Neural progenitor cell (in vitro differentiated cells): ENCODE results near the gene ANAPC15. TPM values are rescaled to one million over a fixed set of nuclear protein-coding genes. Genes with fewer than 3 reads are reported as not detected.

Source experiments
- DNase-seq: peaks from one replicate; pipeline ENCODE4 v3.0.0-alpha.2; 2016; ENCODE audit warnings: low spot score
- H2AFZ ChIP-seq: fragments of 200-600 bp; sonication (generic); replicated peaks from 2 replicates; pipeline ENCODE4 v1.6.1; 2016; ENCODE audit warnings: antibody characterized with exemption
- H3F3A ChIP-seq: fragments of 200-600 bp; sonication (generic); 2 replicates; pipeline ENCODE4 v1.6.1; 2016; ENCODE audit warnings: antibody characterized with exemption, low read depth
- H3K27ac ChIP-seq: fragments of 200-600 bp; sonication (generic); 2 replicates; pipeline ENCODE4 v1.5.1; 2016; ENCODE audit warnings: mild to moderate bottlenecking
- H3K27me3 ChIP-seq: fragments of 200-600 bp; sonication (generic); 2 replicates; pipeline ENCODE4 v1.6.1; 2016; ENCODE audit warnings: mild to moderate bottlenecking, moderate library complexity
- H3K36me3 ChIP-seq: fragments of 200-600 bp; sonication (generic); 2 replicates; pipeline ENCODE4 v1.5.1; 2016
- H3K4me1 ChIP-seq: fragments of 200-600 bp; sonication (generic); 2 replicates; pipeline ENCODE4 v1.6.1; 2016; ENCODE audit warnings: mixed run types
- H3K4me2 ChIP-seq: fragments of 200-600 bp; sonication (generic); 2 replicates; pipeline ENCODE4 v1.6.1; 2016
- H3K4me3 ChIP-seq: fragments of 200-600 bp; sonication (generic); 2 replicates; pipeline ENCODE4 v1.5.1; 2016
- H3K79me2 ChIP-seq: fragments of 200-600 bp; sonication (generic); 2 replicates; pipeline ENCODE4 v1.6.1; 2016; ENCODE audit warnings: low read depth
- H3K9ac ChIP-seq: fragments of 200-600 bp; sonication (generic); 2 replicates; pipeline ENCODE4 v1.6.1; 2016
- H3K9me3 ChIP-seq: fragments of 200-600 bp; sonication (generic); 2 replicates; pipeline ENCODE4 v1.5.1; 2016; ENCODE audit warnings: low read depth
- H4K20me1 ChIP-seq: fragments of 200-600 bp; sonication (generic); 2 replicates; pipeline ENCODE4 v1.6.1; 2016; ENCODE audit warnings: low read depth
- H3K27ac Mint-ChIP-seq: 3 replicates; pipeline ENCODE4 v1.8.0; 2021; ENCODE audit warnings: mixed read lengths
- H3K27me3 Mint-ChIP-seq: 2 replicates; pipeline ENCODE4 v1.8.0; 2022; ENCODE audit warnings: low read depth, mild to moderate bottlenecking, inconsistent platforms, moderate library complexity, mixed read lengths; ENCODE audit not compliant: insufficient read depth
- H3K36me3 Mint-ChIP-seq: 3 replicates; pipeline ENCODE4 v1.8.0; 2021; ENCODE audit warnings: mixed read lengths
- H3K4me1 Mint-ChIP-seq: 3 replicates; pipeline ENCODE4 v1.8.0; 2021; ENCODE audit warnings: mixed read lengths
- H3K4me3 Mint-ChIP-seq: 3 replicates; pipeline ENCODE4 v1.8.0; 2021; ENCODE audit warnings: mild to moderate bottlenecking, moderate library complexity, mixed read lengths
- H3K9me3 Mint-ChIP-seq: 3 replicates; pipeline ENCODE4 v1.8.0; 2020; ENCODE audit warnings: mixed read lengths
- EZH2 ChIP-seq: fragments of 200-600 bp; sonication (generic); IDR thresholded peaks from 2 replicates; pipeline ENCODE4 v1.6.1; 2017; ENCODE audit warnings: antibody characterized with exemption, mild to moderate bottlenecking, moderate library complexity
- EZH2phosphoT487 ChIP-seq: fragments of 200-600 bp; sonication (generic); IDR thresholded peaks from 2 replicates; pipeline ENCODE4 v1.6.1; 2017; ENCODE audit warnings: antibody characterized with exemption
- total RNA-seq: library from RNA; depleted of rRNA; stranded (reverse); fragments of >200 nt; gene quantifications from 2 replicates; pipeline ENCODE4 v1.2.3, GENCODE V29; 2015; ENCODE audit warnings: low replicate concordance
- TF ChIP-seq, protein P1 (sequence below): fragments of 200-600 bp; sonication (generic); IDR thresholded peaks from 2 replicates; pipeline ENCODE4 v1.5.1; 2017; ENCODE audit warnings: antibody characterized with exemption, mild to moderate bottlenecking

Gene ANAPC15
- total RNA-seq, 1 donor from 2014 or later: 45.6 TPM

DNA sequence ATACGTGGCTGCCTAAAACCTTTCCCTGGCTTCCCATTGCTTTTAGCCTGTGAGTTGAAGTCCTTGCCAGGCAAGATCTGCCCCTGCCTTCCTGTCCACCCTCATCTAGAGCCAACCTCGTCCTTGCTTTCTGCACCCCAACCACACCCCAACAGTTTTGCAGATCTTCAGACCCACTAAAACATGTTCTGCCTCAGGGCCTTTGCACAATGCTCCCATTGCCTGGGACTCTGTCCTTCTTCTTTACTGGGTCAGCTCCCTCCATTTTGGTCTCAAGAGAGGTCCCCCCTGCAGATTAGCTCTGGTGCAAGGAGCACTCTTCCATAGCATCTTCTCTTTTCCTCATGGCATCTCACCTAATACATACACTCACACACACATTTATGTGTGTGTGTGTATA, 8.4 kb upstream of the ANAPC15 start:
- no peak overlapping the region for H3K9ac ChIP-seq
- peaks cover 4% of the 10 kb centered on the region for H3K27me3 Mint-ChIP-seq
- no peaks in the 10 kb centered on the region for H3K36me3 ChIP-seq
- no peak overlapping the region for H2AFZ ChIP-seq
- no peak overlapping the region for H3K27ac Mint-ChIP-seq
- no peaks in the 10 kb centered on the region for H3K79me2 ChIP-seq
- H3K9me3 Mint-ChIP-seq: no peaks in the 10 kb centered on the region
- no peak overlapping the region for H3K4me3 ChIP-seq
- no peak overlapping the region for H3K4me2 ChIP-seq
- H3K4me1 Mint-ChIP-seq: no peaks in the 10 kb centered on the region
- no peak overlapping the region for H3K4me3 Mint-ChIP-seq
- no peak for DNase-seq
- H3K27ac ChIP-seq: no peak overlapping the region
- H3K9me3 ChIP-seq: no peaks in the 10 kb centered on the region
- no peaks in the 10 kb centered on the region for H3K36me3 Mint-ChIP-seq
- H3K27me3 ChIP-seq: peaks cover 18% of the 10 kb centered on the region
- H4K20me1 ChIP-seq: no peaks in the 10 kb centered on the region
- no peak for TF ChIP-seq EZH2phosphoT487
- TF ChIP-seq, protein P1, sequence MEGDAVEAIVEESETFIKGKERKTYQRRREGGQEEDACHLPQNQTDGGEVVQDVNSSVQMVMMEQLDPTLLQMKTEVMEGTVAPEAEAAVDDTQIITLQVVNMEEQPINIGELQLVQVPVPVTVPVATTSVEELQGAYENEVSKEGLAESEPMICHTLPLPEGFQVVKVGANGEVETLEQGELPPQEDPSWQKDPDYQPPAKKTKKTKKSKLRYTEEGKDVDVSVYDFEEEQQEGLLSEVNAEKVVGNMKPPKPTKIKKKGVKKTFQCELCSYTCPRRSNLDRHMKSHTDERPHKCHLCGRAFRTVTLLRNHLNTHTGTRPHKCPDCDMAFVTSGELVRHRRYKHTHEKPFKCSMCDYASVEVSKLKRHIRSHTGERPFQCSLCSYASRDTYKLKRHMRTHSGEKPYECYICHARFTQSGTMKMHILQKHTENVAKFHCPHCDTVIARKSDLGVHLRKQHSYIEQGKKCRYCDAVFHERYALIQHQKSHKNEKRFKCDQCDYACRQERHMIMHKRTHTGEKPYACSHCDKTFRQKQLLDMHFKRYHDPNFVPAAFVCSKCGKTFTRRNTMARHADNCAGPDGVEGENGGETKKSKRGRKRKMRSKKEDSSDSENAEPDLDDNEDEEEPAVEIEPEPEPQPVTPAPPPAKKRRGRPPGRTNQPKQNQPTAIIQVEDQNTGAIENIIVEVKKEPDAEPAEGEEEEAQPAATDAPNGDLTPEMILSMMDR: no peak
- TF ChIP-seq EZH2: no peak
- H3K4me1 ChIP-seq: no peaks in the 10 kb centered on the region
- H3F3A ChIP-seq: no peaks in the 10 kb centered on the region

- H3K36me3 ChIP-seq: no peaks in the 10 kb centered on the region
- H3K27ac ChIP-seq: no peak overlapping the region
- H3K4me3 ChIP-seq: no peak overlapping the region
- no peak for TF ChIP-seq EZH2
- TF ChIP-seq EZH2phosphoT487: no peak
- TF ChIP-seq, protein P1: no peak
- H3K9me3 ChIP-seq: no peaks in the 10 kb centered on the region
- no peak overlapping the region for H3K27ac Mint-ChIP-seq
- H3K36me3 Mint-ChIP-seq: no peaks in the 10 kb centered on the region
- H3K4me1 ChIP-seq: no peaks in the 10 kb centered on the region
- H3K27me3 ChIP-seq: peaks cover 35% of the 10 kb centered on the region
- H3K4me3 Mint-ChIP-seq: no peak overlapping the region
- H4K20me1 ChIP-seq: no peaks in the 10 kb centered on the region
- no peak for DNase-seq
- H2AFZ ChIP-seq: peak overlapping the region; percentile 12
- H3F3A ChIP-seq: no peaks in the 10 kb centered on the region
- H3K9ac ChIP-seq: no peak overlapping the region
- peaks cover 2% of the 10 kb centered on the region for H3K27me3 Mint-ChIP-seq
- no peaks in the 10 kb centered on the region for H3K79me2 ChIP-seq
- no peak overlapping the region for H3K4me2 ChIP-seq
- H3K4me1 Mint-ChIP-seq: no peaks in the 10 kb centered on the region
- H3K9me3 Mint-ChIP-seq: no peaks in the 10 kb centered on the region
These were observed 6.7 kb upstream of the ANAPC15 start for GRCh38 chr11:72119198-72119597.

DNA sequence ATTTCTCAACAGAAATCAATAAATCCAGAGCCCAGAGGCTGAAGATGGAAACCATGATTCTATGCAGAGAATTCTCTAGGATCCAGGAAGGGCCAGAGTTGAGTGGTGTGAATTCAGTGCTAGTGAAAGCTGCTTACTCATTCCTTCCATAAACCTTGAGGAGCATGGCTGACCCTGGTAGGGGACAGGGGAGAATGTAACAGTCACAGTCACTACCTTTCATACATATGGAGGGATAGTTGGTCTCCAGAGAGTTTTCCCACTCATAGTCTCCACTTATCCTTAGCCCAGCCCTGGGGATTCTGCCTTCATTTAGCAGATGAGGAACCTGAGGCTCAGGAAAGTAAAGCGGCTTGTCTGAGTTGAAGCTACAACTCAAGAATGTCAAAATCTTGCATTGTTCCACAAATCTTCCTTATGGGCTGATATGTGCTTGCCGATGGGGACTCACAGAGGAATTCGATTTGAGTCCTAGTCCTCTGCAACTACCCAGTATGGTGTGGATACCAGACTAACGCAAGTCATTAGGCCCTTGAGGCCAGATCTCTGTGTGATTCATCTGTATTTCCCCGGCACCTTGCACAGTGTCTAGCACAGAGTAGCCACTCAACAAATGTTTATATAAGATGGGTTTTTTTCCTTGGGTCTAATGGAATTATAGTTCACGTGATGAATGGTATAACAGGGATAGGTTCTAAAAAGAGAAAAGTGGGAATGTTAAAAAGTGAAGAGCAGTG, 3.7 kb upstream of the ANAPC15 start:
- H3K36me3 Mint-ChIP-seq: no peaks in the 10 kb centered on the region
- H3K9me3 ChIP-seq: no peaks in the 10 kb centered on the region
- peaks cover 19% of the 10 kb centered on the region for H3F3A ChIP-seq
- no peaks in the 10 kb centered on the region for H3K79me2 ChIP-seq
- H3K4me3 Mint-ChIP-seq: no peak overlapping the region
- H3K4me3 ChIP-seq: no peak overlapping the region
- H3K9me3 Mint-ChIP-seq: no peaks in the 10 kb centered on the region
- H3K4me1 ChIP-seq: peaks cover 6% of the 10 kb centered on the region
- H3K36me3 ChIP-seq: no peaks in the 10 kb centered on the region
- no peak overlapping the region for H2AFZ ChIP-seq
- no peaks in the 10 kb centered on the region for H4K20me1 ChIP-seq
- H3K27me3 Mint-ChIP-seq: peaks cover 5% of the 10 kb centered on the region
- no peak overlapping the region for H3K27ac Mint-ChIP-seq
- peaks cover 40% of the 10 kb centered on the region for H3K27me3 ChIP-seq
- no peak overlapping the region for H3K9ac ChIP-seq
- no peak for DNase-seq
- peaks cover 18% of the 10 kb centered on the region for H3K4me1 Mint-ChIP-seq
- H3K4me2 ChIP-seq: no peak overlapping the region
- H3K27ac ChIP-seq: no peak overlapping the region
- TF ChIP-seq EZH2phosphoT487 (no peak), EZH2 (no peak)
- TF ChIP-seq, protein P1: no peak
